ENCODE results near the gene FBXW12. TPM values are rescaled to one million over a fixed set of nuclear protein-coding genes. Genes with fewer than 3 reads are reported as not detected.

The FBXW12 gene
- total RNA-seq, 1 donor from 2014 or later = 6.0 TPM

- DNase-seq (ENCODE audit: low spot score) = no peak
Measured at GRCh38 chr3:48435223-48435595, 63.2 kb downstream of the FBXW12 start.

GRCh38 chr3:48435774-48436476 lies 63.9 kb downstream of the FBXW12 start:
- DNase-seq (ENCODE audit: low spot score) = peak; percentile 85

- DNase-seq (ENCODE audit: low spot score) = no peak
Measured at GRCh38 chr3:48436477-48436787, 64.4 kb downstream of the FBXW12 start.

GRCh38 chr3:48436855-48437254 lies 64.8 kb downstream of the FBXW12 start:
- no peak for DNase-seq (ENCODE audit: low spot score)

- no peak for DNase-seq (ENCODE audit: low spot score)
Measured at GRCh38 chr3:48437812-48438211, 65.8 kb downstream of the FBXW12 start.

GRCh38 chr3:48439820-48440589 lies 68.0 kb downstream of the FBXW12 start, which contains the start of the genes CCDC51 and TMA7:
Gene CCDC51, minus strand, starts transcription at chr3:48440119. Its CDS starts 4,991 bp downstream, at chr3:48435128.
Gene TMA7, plus strand, starts transcription at chr3:48440257. Its CDS starts 40 bp downstream, at chr3:48440297.
- DNase-seq (ENCODE audit: low spot score) = peak; percentile 99

GRCh38 chr3:48440590-48440958 lies 68.6 kb downstream of the FBXW12 start:
- no peak for DNase-seq (ENCODE audit: low spot score)

GRCh38 chr3:48441940-48442339 lies 69.9 kb downstream of the FBXW12 start:
- peak; percentile 22 for DNase-seq (ENCODE audit: low spot score)

Other genes starting within 250 kb of the FBXW12 start
- 1.2 TPM for gene CDC25A, start 183.8 kb upstream of the FBXW12 start, total RNA-seq (ENCODE audit: insufficient read depth, low replicate concordance)
- not detected for gene CAMP, start 148.7 kb upstream of the FBXW12 start, total RNA-seq (ENCODE audit: insufficient read depth, low replicate concordance)
- 3.1 TPM for gene ZNF589, start 131.1 kb upstream of the FBXW12 start, total RNA-seq (ENCODE audit: insufficient read depth, low replicate concordance)
- gene NME6, start 70.9 kb upstream of the FBXW12 start, total RNA-seq (ENCODE audit: insufficient read depth, low replicate concordance) = 19.7 TPM
- not detected for gene SPINK8, start 38.6 kb upstream of the FBXW12 start, total RNA-seq (ENCODE audit: insufficient read depth, low replicate concordance)
- 68.6 TPM for gene PLXNB1, start 57.9 kb downstream of the FBXW12 start, total RNA-seq (ENCODE audit: insufficient read depth, low replicate concordance)
- 4.8 TPM for gene CCDC51, start 67.9 kb downstream of the FBXW12 start, total RNA-seq (ENCODE audit: insufficient read depth, low replicate concordance)
- gene TMA7, start 68.0 kb downstream of the FBXW12 start, total RNA-seq (ENCODE audit: insufficient read depth, low replicate concordance) = 135 TPM
- gene ATRIP, start 74.5 kb downstream of the FBXW12 start, total RNA-seq (ENCODE audit: insufficient read depth, low replicate concordance) = 9.4 TPM
- gene SHISA5, start 132.0 kb downstream of the FBXW12 start, total RNA-seq (ENCODE audit: insufficient read depth, low replicate concordance) = 59.2 TPM
- 13.2 TPM for gene PFKFB4, start 184.6 kb downstream of the FBXW12 start, total RNA-seq (ENCODE audit: insufficient read depth, low replicate concordance)
- gene UCN2, start 191.6 kb downstream of the FBXW12 start, total RNA-seq (ENCODE audit: insufficient read depth, low replicate concordance) = 1.9 TPM
- gene COL7A1, start 223.1 kb downstream of the FBXW12 start, total RNA-seq (ENCODE audit: insufficient read depth, low replicate concordance) = 65.0 TPM
- 97.5 TPM for gene UQCRC1, start 237.4 kb downstream of the FBXW12 start, total RNA-seq (ENCODE audit: insufficient read depth, low replicate concordance)
- gene TMEM89, start 249.6 kb downstream of the FBXW12 start, total RNA-seq (ENCODE audit: insufficient read depth, low replicate concordance) = not detected

Measured in umbilical cord (tissue), 2 donors.